HG03354 (cell line): ENCODE measurements around the gene SS18.
A peak's percentile ranks its signal among the peaks of the same experiment; 100 is the strongest.
"Not testable (repeated sequence)": the region's sequence is repeated elsewhere in the genome, so short reads cannot be mapped to it uniquely, and the experiment has no call there.

Source experiments
- ATAC-seq: cut with Tn5 transposase; IDR thresholded peaks from one replicate; pipeline ENCODE4 v1.9.1; 2021; ENCODE audit warnings: mild to moderate bottlenecking; ENCODE audit not compliant: unreplicated experiment, poor library complexity, severe bottlenecking

Gene SS18

GRCh38 chr18:26090130-26091046 lies at the start of gene SS18:
Gene SS18, minus strand, starts transcription at chr18:26090613. Its CDS starts 44 bp downstream, at chr18:26090569.
- peak; percentile 81 for ATAC-seq

GRCh38 chr18:26135548-26135947 lies 45.1 kb upstream of the SS18 start:
- no peak for ATAC-seq

GRCh38 chr18:26134107-26134506 lies 43.7 kb upstream of the SS18 start:
- no peak for ATAC-seq

GRCh38 chr18:26133652-26134051 lies 43.2 kb upstream of the SS18 start, which contains the start of gene PSMA8:
Gene PSMA8, plus strand, starts transcription at chr18:26133869. Its CDS starts 97 bp downstream, at chr18:26133966.
- ATAC-seq, result no peak

- not testable (repeated sequence) for ATAC-seq
Measured at GRCh38 chr18:26128192-26128591, 37.8 kb upstream of the SS18 start.

GRCh38 chr18:26127786-26128185 lies 37.4 kb upstream of the SS18 start:
- ATAC-seq, result no peak

- not testable (repeated sequence) for ATAC-seq
Measured at GRCh38 chr18:26121994-26122393, 31.6 kb upstream of the SS18 start.

GRCh38 chr18:26121476-26121875 lies 31.1 kb upstream of the SS18 start:
- ATAC-seq, result no peak

GRCh38 chr18:26119246-26119645 lies 28.8 kb upstream of the SS18 start:
- no peak for ATAC-seq

- no peak for ATAC-seq
Measured at GRCh38 chr18:26104035-26104434, 13.6 kb upstream of the SS18 start.

- no peak for ATAC-seq
Measured at GRCh38 chr18:26103579-26103978, 13.2 kb upstream of the SS18 start.

GRCh38 chr18:26097563-26097962 lies 7.2 kb upstream of the SS18 start:
- ATAC-seq, result no peak

- no peak for ATAC-seq
Measured at GRCh38 chr18:26096852-26097251, 6.4 kb upstream of the SS18 start.

- peak; percentile 47 for ATAC-seq
Measured at GRCh38 chr18:26091047-26091630, 726 bp upstream of the SS18 start.

GRCh38 chr18:26089293-26090129 lies 902 bp downstream of the SS18 start:
- peak; percentile 14 for ATAC-seq

- no peak for ATAC-seq
Measured at GRCh38 chr18:26088487-26088886, 1.9 kb downstream of the SS18 start.

- no peak for ATAC-seq
Measured at GRCh38 chr18:26086959-26087358, 3.5 kb downstream of the SS18 start.

GRCh38 chr18:26085056-26085455 lies 5.4 kb downstream of the SS18 start:
- ATAC-seq, result no peak

- no peak for ATAC-seq
Measured at GRCh38 chr18:26083099-26083498, 7.3 kb downstream of the SS18 start.

- ATAC-seq, result no peak
Measured at GRCh38 chr18:26082475-26082874, 7.9 kb downstream of the SS18 start.
